Smooth muscle cell (in vitro differentiated cells): ENCODE measurements around the gene OPCML. TPM values are rescaled to one million over a fixed set of nuclear protein-coding genes. Genes with fewer than 3 reads are reported as not detected.

Source experiments
- DNase-seq: peaks from one replicate; lab custom pipeline; 2025; ENCODE audit not compliant: unreplicated experiment; lab: John Stamatoyannopoulos, UW
- H2AFZ ChIP-seq: fragments of 200-600 bp; sonication (generic); 2 replicates; pipeline ENCODE4 v1.6.0; 2016; ENCODE audit warnings: antibody characterized with exemption, low read depth, mild to moderate bottlenecking
- H3F3A ChIP-seq: fragments of 200-600 bp; sonication (generic); 2 replicates; pipeline ENCODE4 v1.6.0; 2017; ENCODE audit warnings: antibody characterized with exemption, low read depth
- H3K27ac ChIP-seq: fragments of 200-600 bp; sonication (generic); 2 replicates; pipeline ENCODE4 v1.5.1; 2016; ENCODE audit warnings: low read depth, mild to moderate bottlenecking
- H3K27me3 ChIP-seq: fragments of 200-600 bp; sonication (generic); 2 replicates; pipeline ENCODE4 v1.6.1; 2016; ENCODE audit warnings: low read depth, mild to moderate bottlenecking
- H3K36me3 ChIP-seq: fragments of 200-600 bp; sonication (generic); 2 replicates; pipeline ENCODE4 v1.5.1; 2016; ENCODE audit warnings: low read depth
- H3K4me1 ChIP-seq: fragments of 200-600 bp; sonication (generic); 2 replicates; pipeline ENCODE4 v1.5.1; 2016; ENCODE audit warnings: low read depth
- H3K4me2 ChIP-seq: fragments of 200-600 bp; sonication (generic); 2 replicates; pipeline ENCODE4 v1.6.0; 2016; ENCODE audit warnings: mild to moderate bottlenecking
- H3K4me3 ChIP-seq: fragments of 200-600 bp; sonication (generic); 2 replicates; pipeline ENCODE4 v1.5.1; 2016; ENCODE audit warnings: mild to moderate bottlenecking
- H3K79me2 ChIP-seq: fragments of 200-600 bp; sonication (generic); 2 replicates; pipeline ENCODE4 v1.6.0; 2016; ENCODE audit warnings: low read depth, mild to moderate bottlenecking
- H3K9ac ChIP-seq: fragments of 200-600 bp; sonication (generic); 2 replicates; pipeline ENCODE4 v1.6.0; 2016; ENCODE audit warnings: low read depth
- H3K9me3 ChIP-seq: fragments of 200-600 bp; sonication (generic); replicated peaks from 2 replicates; pipeline ENCODE4 v1.5.1; 2016; ENCODE audit warnings: low read depth
- H4K20me1 ChIP-seq: fragments of 200-600 bp; sonication (generic); 2 replicates; pipeline ENCODE4 v1.6.0; 2016; ENCODE audit warnings: low read depth
- CTCF ChIP-seq: fragments of 200-600 bp; sonication (generic); IDR thresholded peaks from 2 replicates; pipeline ENCODE4 v1.5.1; 2017; ENCODE audit warnings: borderline replicate concordance, mild to moderate bottlenecking, antibody characterized with exemption; ENCODE audit not compliant: insufficient read depth, poor library complexity, severe bottlenecking
- WGBS: methylation state at CpG from one replicate; pipeline ENCODE4 v1.1.7; 2016; ENCODE audit warnings: low lambda C conversion rate; 5-methylcytosine and 5-hydroxymethylcytosine counted together
- polyA plus RNA-seq: library from polyadenylated mRNA; unstranded; fragments of >200 nt; fragmentation: Nextera tagmentation; extraction: Ambion mirVana; gene quantifications from 2 replicates; pipeline ENCODE4 v1.2.1, GENCODE V29; 2016
- total RNA-seq: library from RNA; depleted of rRNA; stranded (reverse); fragments of >200 nt; gene quantifications from 2 replicates; pipeline ENCODE4 v1.2.3, GENCODE V29; 2014

Gene OPCML
- total and polyA plus RNA-seq, 2 experiments from 2014 or later: 0.42 to 0.58 TPM

- no peak overlapping the region for H3K9ac ChIP-seq
- no peak for TF ChIP-seq CTCF
- H4K20me1 ChIP-seq: no peaks in the 10 kb centered on the region
- H3K27ac ChIP-seq: no peak overlapping the region
- no peak overlapping the region for H2AFZ ChIP-seq
- WGBS: 70% methylated on average over 6 of the region's 6 CpGs
- no peaks in the 10 kb centered on the region for H3K79me2 ChIP-seq
- H3K4me2 ChIP-seq: no peak overlapping the region
- no peaks in the 10 kb centered on the region for H3K27me3 ChIP-seq
- no peaks in the 10 kb centered on the region for H3K36me3 ChIP-seq
- no peaks in the 10 kb centered on the region for H3F3A ChIP-seq
- H3K4me3 ChIP-seq: no peak overlapping the region
- no peak for DNase-seq
- H3K9me3 ChIP-seq: no peaks in the 10 kb centered on the region
- no peaks in the 10 kb centered on the region for H3K4me1 ChIP-seq
These were observed 22.7 kb upstream of the OPCML start for GRCh38 chr11:133555034-133555433.

- no peaks in the 10 kb centered on the region for H4K20me1 ChIP-seq
- WGBS: 93% methylated on average over 22 of the region's 22 CpGs
These were observed 21.8 kb upstream of the OPCML start for GRCh38 chr11:133553885-133554740.

GRCh38 chr11:133552938-133553337, 20.6 kb upstream of the OPCML start:
- whole genome bisulfite sequencing: 94% methylated on average over 6 of the region's 6 CpGs
- Histone ChIP-seq H2AFZ (no peak overlapping the region), H3K9me3 (no peaks in the 10 kb centered on the region), H3K4me1 (no peaks in the 10 kb centered on the region), H3K27ac (no peak overlapping the region), H3K4me3 (no peak overlapping the region), H3F3A (no peaks in the 10 kb centered on the region), H3K4me2 (no peak overlapping the region), H3K27me3 (no peaks in the 10 kb centered on the region), H3K36me3 (no peaks in the 10 kb centered on the region), H3K9ac (no peak overlapping the region), H4K20me1 (no peaks in the 10 kb centered on the region), H3K79me2 (no peaks in the 10 kb centered on the region)
- TF ChIP-seq CTCF: no peak
- DNase-seq: no peak

More at GRCh38 chr11:133553885-133554740, 21.8 kb upstream of the OPCML start:
- no peak overlapping the region for H3K4me2 ChIP-seq
- H3K4me1 ChIP-seq: no peaks in the 10 kb centered on the region
- H3K36me3 ChIP-seq: no peaks in the 10 kb centered on the region
- DNase-seq: no peak
- no peak overlapping the region for H2AFZ ChIP-seq
- no peaks in the 10 kb centered on the region for H3K27me3 ChIP-seq
- H3K27ac ChIP-seq: no peak overlapping the region
- TF ChIP-seq CTCF: no peak
- no peaks in the 10 kb centered on the region for H3F3A ChIP-seq
- no peak overlapping the region for H3K4me3 ChIP-seq
- H3K9me3 ChIP-seq: no peaks in the 10 kb centered on the region
- H3K9ac ChIP-seq: no peak overlapping the region
- H3K79me2 ChIP-seq: no peaks in the 10 kb centered on the region

GRCh38 chr11:133551064-133551463, 18.8 kb upstream of the OPCML start:
- H3K9me3 ChIP-seq: no peaks in the 10 kb centered on the region
- no peak for DNase-seq
- no peaks in the 10 kb centered on the region for H3F3A ChIP-seq
- TF ChIP-seq CTCF: no peak
- H3K9ac ChIP-seq: no peak overlapping the region
- H4K20me1 ChIP-seq: no peaks in the 10 kb centered on the region
- H3K36me3 ChIP-seq: no peaks in the 10 kb centered on the region
- H3K4me2 ChIP-seq: no peak overlapping the region
- H3K27me3 ChIP-seq: no peaks in the 10 kb centered on the region
- H3K79me2 ChIP-seq: no peaks in the 10 kb centered on the region
- 81% methylated on average over 5 of the region's 5 CpGs for WGBS
- H3K4me3 ChIP-seq: no peak overlapping the region
- H3K4me1 ChIP-seq: no peaks in the 10 kb centered on the region
- no peak overlapping the region for H3K27ac ChIP-seq
- no peak overlapping the region for H2AFZ ChIP-seq
